Neural progenitor cell (in vitro differentiated cells): Measurements from ENCODE around the gene VWA8.

Source experiments
- CTCF ChIP-seq: fragments of 200-600 bp; sonication (generic); IDR thresholded peaks from 2 replicates; pipeline ENCODE4 v1.5.1; 2017; ENCODE audit warnings: antibody characterized with exemption, mild to moderate bottlenecking
- EZH2 ChIP-seq: fragments of 200-600 bp; sonication (generic); IDR thresholded peaks from 2 replicates; pipeline ENCODE4 v1.6.1; 2017; ENCODE audit warnings: antibody characterized with exemption, mild to moderate bottlenecking, moderate library complexity
- EZH2phosphoT487 ChIP-seq: fragments of 200-600 bp; sonication (generic); IDR thresholded peaks from 2 replicates; pipeline ENCODE4 v1.6.1; 2017; ENCODE audit warnings: antibody characterized with exemption

GRCh38 chr13:41565216-41565615, 395.7 kb downstream of the VWA8 start:
- no peak for TF ChIP-seq CTCF
- TF ChIP-seq EZH2, result no peak
- TF ChIP-seq EZH2phosphoT487, result no peak
